Uterus (tissue), 2 donors: Measurements from ENCODE around the gene NCBP2L.

Experiments used
- POLR2A ChIP-seq, 2 donors: fragments of 450-650 bp; IDR thresholded peaks; one replicate each; pipeline ENCODE4 v1.6.1; 2016; ENCODE audit warnings: antibody characterized with exemption in 2 of 2, mild to moderate bottlenecking in 1 of 2, moderate library complexity in 1 of 2
- TF ChIP-seq, protein P1 (sequence below), 4 experiments: fragments of 200-600 bp in 2 of 4; fragments of 450-650 bp in 2 of 4; sonication (generic) in 2 of 4; IDR thresholded peaks; one replicate each; pipeline ENCODE4 v1.5.1; 2016 to 2019; ENCODE audit warnings: antibody characterized with exemption in 4 of 4, mild to moderate bottlenecking in 2 of 4, moderate library complexity in 1 of 4

DNA sequence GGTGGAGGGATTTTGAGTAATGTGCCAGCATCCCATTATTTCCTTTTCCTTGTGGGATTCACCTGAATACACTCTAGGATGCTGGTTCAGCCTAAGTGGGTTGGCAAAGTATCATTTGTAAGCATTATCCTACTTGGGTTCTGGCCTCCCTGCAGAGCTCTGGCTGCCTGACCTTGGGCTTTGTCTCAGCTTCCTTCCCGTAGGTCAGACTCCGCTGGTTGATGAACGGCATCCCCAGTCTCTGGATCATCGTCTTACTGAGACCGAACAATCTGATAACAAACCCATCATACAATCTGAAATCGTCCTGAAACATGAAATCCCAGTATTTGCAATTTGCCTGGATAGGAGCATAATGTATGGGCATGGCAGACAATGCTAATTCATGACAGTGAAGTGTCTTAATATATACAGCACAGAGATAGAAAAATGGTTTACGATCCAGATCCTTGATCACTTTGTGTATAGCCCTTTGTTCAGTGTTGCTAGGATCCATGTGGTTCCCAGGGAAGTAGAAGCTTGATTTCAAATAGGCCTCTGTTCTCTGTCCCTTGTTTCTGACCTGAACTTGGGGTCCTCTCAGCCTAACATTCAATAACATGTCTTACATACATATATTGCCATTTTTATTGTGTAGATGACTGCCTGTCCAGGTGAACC lies 53.7 kb downstream of the NCBP2L start:
- TF ChIP-seq, protein P1, sequence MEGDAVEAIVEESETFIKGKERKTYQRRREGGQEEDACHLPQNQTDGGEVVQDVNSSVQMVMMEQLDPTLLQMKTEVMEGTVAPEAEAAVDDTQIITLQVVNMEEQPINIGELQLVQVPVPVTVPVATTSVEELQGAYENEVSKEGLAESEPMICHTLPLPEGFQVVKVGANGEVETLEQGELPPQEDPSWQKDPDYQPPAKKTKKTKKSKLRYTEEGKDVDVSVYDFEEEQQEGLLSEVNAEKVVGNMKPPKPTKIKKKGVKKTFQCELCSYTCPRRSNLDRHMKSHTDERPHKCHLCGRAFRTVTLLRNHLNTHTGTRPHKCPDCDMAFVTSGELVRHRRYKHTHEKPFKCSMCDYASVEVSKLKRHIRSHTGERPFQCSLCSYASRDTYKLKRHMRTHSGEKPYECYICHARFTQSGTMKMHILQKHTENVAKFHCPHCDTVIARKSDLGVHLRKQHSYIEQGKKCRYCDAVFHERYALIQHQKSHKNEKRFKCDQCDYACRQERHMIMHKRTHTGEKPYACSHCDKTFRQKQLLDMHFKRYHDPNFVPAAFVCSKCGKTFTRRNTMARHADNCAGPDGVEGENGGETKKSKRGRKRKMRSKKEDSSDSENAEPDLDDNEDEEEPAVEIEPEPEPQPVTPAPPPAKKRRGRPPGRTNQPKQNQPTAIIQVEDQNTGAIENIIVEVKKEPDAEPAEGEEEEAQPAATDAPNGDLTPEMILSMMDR (IDR thresholded peaks at IDR 0.05) = no peak
- no peak for TF ChIP-seq POLR2A (IDR thresholded peaks at IDR 0.05)
